ENCODE results near the gene HTR3E.

- TF ChIP-seq CTCF (IDR thresholded peaks at IDR 0.05; ENCODE audit: low read length) (no peak), EZH2 (optimal IDR thresholded peaks at IDR 0.05; ENCODE audit: low read depth, low read length) (no peak), EZH2phosphoT487 (IDR thresholded peaks at IDR 0.05; ENCODE audit: low read length) (no peak)
Measured at GRCh38 chr3:184143327-184143726, 46.5 kb downstream of the HTR3E start.
